Nucleus accumbens (tissue), 56 donors: ENCODE results near the gene GPLD1.
"Not testable (repeated sequence)": the region's sequence is repeated elsewhere in the genome, so short reads cannot be mapped to it uniquely, and the experiment has no call there.

Source experiments
- DNase-seq, 56 donors: peaks; one replicate each; lab custom pipeline; 2025; lab: John Stamatoyannopoulos, UW

Gene GPLD1

DNA sequence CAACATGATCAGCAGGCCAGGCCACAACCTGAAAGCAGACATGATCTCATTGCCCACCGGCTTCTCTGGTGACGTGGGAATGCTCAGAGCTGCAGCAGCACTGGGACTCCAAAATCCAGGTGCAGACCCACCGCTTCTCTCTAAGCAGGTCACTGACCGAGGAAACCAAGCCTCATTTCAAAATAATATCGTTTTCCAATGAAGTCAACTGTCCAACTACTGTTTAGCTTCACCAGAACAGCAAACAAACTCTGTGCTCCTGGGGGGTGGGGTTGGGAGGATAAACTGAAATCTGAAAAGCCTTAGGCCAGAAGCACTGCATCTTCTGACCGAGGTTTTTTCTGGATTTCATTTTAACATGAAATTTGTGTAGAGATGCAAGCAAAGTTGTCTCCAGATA is at the start of gene GPLD1:
Gene GPLD1, minus strand, starts transcription at position 109 of the 400 bp plus-strand sequence. Its CDS starts 67 bp downstream, at position 42.
- no peak for DNase-seq

GRCh38 chr6:24537771-24538385 is 48.5 kb upstream of the GPLD1 start:
- no peak for DNase-seq

- no peak for DNase-seq
These were observed 47.8 kb upstream of the GPLD1 start for GRCh38 chr6:24537082-24537699.

DNA sequence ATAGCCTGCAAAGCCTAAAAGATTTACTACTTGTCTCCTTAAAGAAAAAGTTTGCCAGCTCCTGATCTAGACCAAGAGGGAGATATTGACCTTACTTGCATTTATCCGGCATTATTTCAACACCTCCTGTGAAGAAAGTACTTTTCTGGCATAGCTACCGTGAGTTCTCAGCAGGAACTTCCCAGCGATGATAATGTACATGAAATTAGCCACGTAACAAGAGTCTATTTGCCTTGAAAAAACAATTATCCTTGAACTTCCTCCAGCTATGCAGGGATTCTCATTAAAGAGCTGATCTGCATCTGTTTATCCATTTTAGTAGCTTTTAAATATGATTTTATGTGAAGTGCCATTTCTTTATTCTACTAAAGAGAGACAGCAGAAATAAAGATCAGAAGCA is 47.1 kb upstream of the GPLD1 start:
- no peak for DNase-seq

DNA sequence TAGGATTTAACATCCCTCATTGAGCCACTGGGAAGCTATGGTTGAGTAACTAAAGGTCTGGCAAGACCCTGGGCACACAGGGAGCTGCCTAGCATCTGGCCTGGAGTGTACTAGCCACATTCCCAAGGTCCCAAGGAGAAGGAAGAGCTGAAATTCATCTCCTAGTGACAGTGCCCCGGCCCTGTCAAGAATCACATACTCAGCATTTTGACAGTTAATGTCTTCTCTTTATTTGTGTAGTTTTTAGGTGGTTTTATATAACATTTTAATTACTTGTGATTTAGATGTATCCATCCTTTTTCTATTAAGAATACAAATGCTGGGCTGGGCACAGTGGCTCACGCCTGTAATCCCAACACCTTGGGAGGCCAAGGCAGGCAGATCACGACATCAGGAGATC is 45.8 kb upstream of the GPLD1 start:
- no peak for DNase-seq

- no peak for DNase-seq
These were observed 45.0 kb upstream of the GPLD1 start for GRCh38 chr6:24534329-24534728.

DNA sequence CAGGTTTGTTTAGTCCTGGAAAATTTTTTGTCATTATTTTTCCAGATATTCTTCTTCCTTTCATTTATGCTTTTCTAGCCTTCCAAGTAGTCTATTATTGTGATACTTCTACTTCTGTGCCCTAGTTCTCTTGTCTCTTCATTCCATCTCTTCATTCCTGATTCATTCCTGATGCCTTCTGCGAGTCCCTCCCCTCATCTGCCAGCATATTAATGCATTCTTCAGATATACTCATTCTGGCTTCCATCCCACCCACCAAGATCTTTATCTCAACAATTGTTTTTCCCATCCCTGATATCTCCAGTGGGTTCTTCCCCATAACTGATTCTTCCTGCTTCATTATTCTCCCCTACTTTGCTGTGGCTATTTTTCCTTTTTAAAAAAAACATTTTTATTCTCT is 40.6 kb upstream of the GPLD1 start:
- no peak for DNase-seq

- peak in 4 of 56 donors; percentile 3 to 41 (median 8) for DNase-seq
These were observed 35.4 kb upstream of the GPLD1 start for GRCh38 chr6:24524805-24525204.

- no peak for DNase-seq
These were observed 35.0 kb upstream of the GPLD1 start for GRCh38 chr6:24524329-24524728.

GRCh38 chr6:24522228-24523176 is 33.1 kb upstream of the GPLD1 start:
- peak in 7 of 56 donors; percentile 5 to 37 (median 17) for DNase-seq

DNA sequence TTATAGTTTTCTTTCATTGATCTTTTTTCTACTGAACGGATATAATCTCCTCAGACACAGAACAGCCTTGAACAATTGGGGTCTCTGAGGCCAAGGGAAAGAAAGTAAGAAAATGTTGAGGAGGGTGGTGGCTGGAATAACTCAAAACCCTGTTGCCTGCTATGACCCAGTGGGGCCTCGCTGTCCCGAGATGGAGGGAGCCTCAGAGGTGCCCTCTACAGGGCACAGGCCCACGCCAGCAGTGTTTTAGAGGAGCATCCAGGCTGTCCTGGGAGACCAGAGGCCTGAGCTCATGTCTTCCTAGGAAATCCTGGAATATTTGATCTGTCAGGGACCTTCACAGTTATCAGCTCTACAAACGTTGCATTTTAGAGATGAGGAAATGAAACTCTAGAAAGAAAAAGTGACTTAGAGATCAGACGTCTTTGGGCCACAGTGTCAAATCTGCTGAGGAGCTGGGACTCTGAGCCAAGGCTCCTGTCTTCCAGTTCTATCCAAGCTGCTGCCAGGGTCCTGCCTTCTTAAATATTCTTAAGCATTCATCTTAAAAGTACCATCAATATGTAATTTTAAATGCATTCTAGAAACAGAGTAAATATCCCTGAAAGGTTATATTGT is 31.7 kb upstream of the GPLD1 start:
- DNase-seq: peak in 6 of 56 donors; percentile 1 to 39 (median 7)

GRCh38 chr6:24517659-24518543 is 28.5 kb upstream of the GPLD1 start:
- peak in 2 of 56 donors; percentile 6 to 7 for DNase-seq

GRCh38 chr6:24513602-24514001 is 24.2 kb upstream of the GPLD1 start:
- DNase-seq: no peak

DNA sequence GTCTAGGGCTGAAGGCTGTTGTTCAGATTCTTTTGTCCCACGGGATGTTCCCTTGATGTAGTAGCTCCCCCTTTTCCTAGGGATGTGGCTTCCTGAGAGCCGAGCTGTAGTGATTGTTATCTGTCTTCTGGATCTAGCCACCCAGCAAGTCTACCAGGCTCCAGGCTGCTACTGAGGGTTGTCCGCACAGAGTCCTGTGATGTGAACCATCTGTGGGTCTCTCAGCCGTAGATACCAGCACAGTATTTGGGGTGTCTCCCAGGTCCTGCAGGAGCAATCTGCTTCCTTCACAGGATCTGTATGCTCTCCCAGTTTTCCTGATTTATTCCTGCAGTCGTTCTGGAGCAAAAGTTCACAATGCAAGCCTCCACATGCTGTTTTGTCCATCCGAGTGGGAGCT is 22.6 kb upstream of the GPLD1 start:
- not testable (repeated sequence) for DNase-seq

- DNase-seq: no peak
These were observed 17.6 kb upstream of the GPLD1 start for GRCh38 chr6:24506814-24507520.

DNA sequence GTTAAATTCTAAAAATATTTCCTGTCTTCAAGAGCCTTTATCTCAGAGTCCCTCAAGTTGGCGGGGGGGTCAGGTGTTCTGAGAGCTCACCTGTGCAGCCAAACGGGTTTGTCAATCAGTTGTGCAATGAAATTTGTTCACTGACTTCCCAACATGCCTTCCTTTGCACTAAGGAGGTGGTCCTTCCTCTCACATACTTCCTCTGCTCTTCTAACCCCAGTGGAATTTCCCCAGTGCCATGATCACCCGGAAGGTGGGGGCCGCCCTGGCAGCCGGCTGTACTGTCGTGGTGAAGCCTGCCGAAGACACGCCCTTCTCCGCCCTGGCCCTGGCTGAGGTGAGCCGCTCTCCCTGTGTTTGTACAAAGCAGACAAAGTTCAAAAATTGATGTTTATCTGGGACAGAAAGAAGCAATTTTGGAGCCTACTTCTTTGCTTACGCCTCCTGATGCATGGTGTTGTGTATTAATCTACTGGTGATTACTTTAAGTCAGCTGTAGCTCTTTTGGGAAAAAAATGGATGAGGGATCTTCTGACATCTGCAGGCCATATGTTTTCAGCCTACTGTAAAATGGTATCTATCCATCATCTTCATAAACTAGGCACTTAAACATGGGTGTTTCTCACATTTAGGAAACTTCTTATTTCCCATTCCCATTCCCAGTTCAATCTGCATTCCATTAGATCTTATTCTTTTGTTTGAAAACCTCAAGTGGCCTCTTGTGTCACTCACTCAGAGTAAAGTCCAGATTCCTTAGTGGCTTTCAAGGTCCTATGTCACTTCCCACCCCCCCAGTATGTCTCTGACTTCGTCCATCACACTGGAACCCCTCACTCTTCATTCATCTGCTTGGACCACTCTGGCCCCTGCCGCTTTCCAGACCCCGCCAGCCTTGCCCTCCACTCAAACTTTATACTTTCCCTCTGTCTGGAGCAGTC is 15.5 kb upstream of the GPLD1 start:
- DNase-seq: no peak

GRCh38 chr6:24504287-24504648 is 14.9 kb upstream of the GPLD1 start:
- no peak for DNase-seq

DNA sequence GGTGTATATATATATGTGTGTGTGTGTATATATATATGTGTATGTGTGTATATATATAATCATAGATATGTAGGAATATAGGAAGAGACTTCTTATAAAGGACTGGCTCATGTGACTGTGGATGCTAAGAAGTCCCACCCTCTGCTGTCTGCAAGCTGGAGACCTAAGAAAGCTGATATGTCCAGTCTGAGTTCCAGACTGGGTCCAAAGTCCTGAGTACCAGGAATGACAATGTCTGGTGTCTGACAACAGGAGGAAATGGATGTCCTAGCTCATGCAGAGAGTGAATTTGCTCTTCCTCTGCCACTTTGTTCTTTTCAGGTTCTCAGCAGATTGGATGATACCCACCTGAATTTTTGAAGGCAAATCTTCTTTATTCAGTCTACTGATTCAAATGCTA is 12.5 kb upstream of the GPLD1 start:
- DNase-seq: no peak
